Measurements from ENCODE around the gene TNIK. TPM values are rescaled to one million over a fixed set of nuclear protein-coding genes. Genes with fewer than 3 reads are reported as not detected.
"Not testable (repeated sequence)": the region's sequence is repeated elsewhere in the genome, so short reads cannot be mapped to it uniquely, and the experiment has no call there.

TNIK gene
- total RNA-seq, 1 donor from 2014 or later: 1.1 TPM

DNA sequence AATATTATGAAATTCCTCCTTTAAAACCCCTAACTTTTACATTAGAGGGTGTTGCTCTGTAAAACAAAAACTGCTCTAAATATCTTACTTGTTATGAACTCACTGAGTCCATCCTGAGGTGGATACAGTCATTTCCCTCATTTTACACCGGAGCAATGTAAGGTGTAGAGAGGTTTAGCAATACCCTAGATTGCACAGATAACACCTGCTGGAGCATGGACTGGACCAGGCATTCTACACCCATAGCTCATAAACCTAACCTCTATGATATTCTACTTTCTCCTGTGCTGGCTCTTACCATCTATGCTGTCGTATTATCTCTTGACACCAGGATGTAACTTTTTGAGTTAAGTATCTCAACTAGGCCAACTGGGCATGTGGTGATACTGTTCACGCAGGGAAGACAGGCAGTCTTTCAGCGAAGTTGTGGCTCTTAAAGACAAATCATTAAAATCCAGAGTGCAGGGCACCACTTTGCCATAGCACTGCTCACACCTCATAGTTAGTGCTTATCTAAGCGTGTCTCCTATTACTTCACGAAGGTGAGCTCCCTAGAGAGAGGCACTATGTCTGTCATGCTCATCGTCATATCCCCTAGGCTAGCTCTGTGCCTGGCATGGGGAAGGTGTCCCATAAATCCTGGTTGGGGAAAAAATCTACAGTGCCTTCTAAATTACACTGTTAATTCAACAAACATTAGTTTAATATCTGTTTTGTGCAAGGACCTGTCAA, 333.6 kb downstream of the TNIK start:
- TF ChIP-seq, protein P1, sequence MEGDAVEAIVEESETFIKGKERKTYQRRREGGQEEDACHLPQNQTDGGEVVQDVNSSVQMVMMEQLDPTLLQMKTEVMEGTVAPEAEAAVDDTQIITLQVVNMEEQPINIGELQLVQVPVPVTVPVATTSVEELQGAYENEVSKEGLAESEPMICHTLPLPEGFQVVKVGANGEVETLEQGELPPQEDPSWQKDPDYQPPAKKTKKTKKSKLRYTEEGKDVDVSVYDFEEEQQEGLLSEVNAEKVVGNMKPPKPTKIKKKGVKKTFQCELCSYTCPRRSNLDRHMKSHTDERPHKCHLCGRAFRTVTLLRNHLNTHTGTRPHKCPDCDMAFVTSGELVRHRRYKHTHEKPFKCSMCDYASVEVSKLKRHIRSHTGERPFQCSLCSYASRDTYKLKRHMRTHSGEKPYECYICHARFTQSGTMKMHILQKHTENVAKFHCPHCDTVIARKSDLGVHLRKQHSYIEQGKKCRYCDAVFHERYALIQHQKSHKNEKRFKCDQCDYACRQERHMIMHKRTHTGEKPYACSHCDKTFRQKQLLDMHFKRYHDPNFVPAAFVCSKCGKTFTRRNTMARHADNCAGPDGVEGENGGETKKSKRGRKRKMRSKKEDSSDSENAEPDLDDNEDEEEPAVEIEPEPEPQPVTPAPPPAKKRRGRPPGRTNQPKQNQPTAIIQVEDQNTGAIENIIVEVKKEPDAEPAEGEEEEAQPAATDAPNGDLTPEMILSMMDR (IDR thresholded peaks at IDR 0.05; ENCODE audit: insufficient read depth, low read length, severe bottlenecking): no peak
- Histone ChIP-seq H3K27me3 (ENCODE audit: control insufficient read depth, insufficient read depth, low read length) (no peaks in the 10 kb centered on the region), H3K4me3 (ENCODE audit: low read depth, low read length) (no peak overlapping the region), H3K36me3 (ENCODE audit: control insufficient read depth, insufficient read depth, low read length) (no peaks in the 10 kb centered on the region)
- DNase-seq (ENCODE audit: low read depth): no peak
- no peak for FAIRE-seq

GRCh38 chr3:171125010-171125409, 335.2 kb downstream of the TNIK start:
- no peaks in the 10 kb centered on the region for H3K36me3 ChIP-seq (ENCODE audit: control insufficient read depth, insufficient read depth, low read length)
- FAIRE-seq (no peak), DNase-seq (ENCODE audit: low read depth) (no peak)
- no peak overlapping the region for H3K4me3 ChIP-seq (ENCODE audit: low read depth, low read length)
- no peaks in the 10 kb centered on the region for H3K27me3 ChIP-seq (ENCODE audit: control insufficient read depth, insufficient read depth, low read length)
- TF ChIP-seq, protein P1 (IDR thresholded peaks at IDR 0.05; ENCODE audit: insufficient read depth, low read length, severe bottlenecking): no peak

DNA sequence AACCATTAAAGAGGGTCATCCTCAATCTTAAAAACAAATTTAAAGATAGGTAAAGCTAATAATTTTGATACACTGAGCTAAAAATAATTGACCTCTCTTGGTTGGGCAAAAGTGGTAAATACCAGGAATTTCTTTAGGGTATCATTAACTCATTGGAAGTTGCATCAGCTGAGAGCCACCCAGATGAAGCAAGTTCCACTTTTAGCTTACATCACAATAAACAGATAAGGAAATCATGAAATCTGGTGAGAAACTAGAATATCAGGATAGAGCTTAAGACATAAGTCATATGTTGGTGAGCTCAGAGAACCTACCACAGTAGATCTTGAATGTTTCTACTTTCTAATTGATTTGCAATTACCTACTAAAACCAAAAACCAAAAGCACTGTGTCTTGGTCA, 336.3 kb downstream of the TNIK start:
- H3K27me3 ChIP-seq (ENCODE audit: control insufficient read depth, insufficient read depth, low read length): no peaks in the 10 kb centered on the region
- H3K36me3 ChIP-seq (ENCODE audit: control insufficient read depth, insufficient read depth, low read length): no peaks in the 10 kb centered on the region
- DNase-seq (ENCODE audit: low read depth) (no peak), FAIRE-seq (no peak)
- TF ChIP-seq, protein P1 (IDR thresholded peaks at IDR 0.05; ENCODE audit: insufficient read depth, low read length, severe bottlenecking): no peak
- H3K4me3 ChIP-seq (ENCODE audit: low read depth, low read length): no peak overlapping the region

- Histone ChIP-seq H3K27me3 (ENCODE audit: control insufficient read depth, insufficient read depth, low read length) (no peaks in the 10 kb centered on the region), H3K36me3 (ENCODE audit: control insufficient read depth, insufficient read depth, low read length) (no peaks in the 10 kb centered on the region), H3K4me3 (ENCODE audit: low read depth, low read length) (no peak overlapping the region)
- FAIRE-seq (no peak), DNase-seq (ENCODE audit: low read depth) (no peak)
- TF ChIP-seq, protein P1 (IDR thresholded peaks at IDR 0.05; ENCODE audit: insufficient read depth, low read length, severe bottlenecking): no peak
Observed at GRCh38 chr3:171122861-171123260, 337.3 kb downstream of the TNIK start.

DNA sequence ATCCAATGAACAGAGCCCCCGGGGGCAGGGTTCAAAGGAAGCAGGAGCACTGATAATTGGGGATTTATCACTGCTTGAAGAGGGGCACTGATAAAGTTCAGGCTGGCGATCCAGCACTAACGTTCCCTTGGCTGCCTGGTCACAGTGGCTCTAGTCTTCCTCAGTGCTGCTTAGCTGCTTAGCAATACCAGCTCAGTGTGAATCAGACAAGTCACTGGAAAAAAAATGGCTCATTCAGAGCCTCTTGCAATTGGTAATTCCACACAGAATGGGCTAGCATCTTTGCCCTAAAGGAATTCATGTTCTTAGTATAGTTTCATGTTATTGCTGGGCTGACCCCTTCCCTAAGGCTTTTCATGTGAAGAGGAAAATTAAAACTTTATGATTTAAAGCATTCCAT, 338.0 kb downstream of the TNIK start:
- no peaks in the 10 kb centered on the region for H3K27me3 ChIP-seq (ENCODE audit: control insufficient read depth, insufficient read depth, low read length)
- FAIRE-seq (no peak), DNase-seq (ENCODE audit: low read depth) (peak; percentile 21)
- TF ChIP-seq, protein P1 (IDR thresholded peaks at IDR 0.05; ENCODE audit: insufficient read depth, low read length, severe bottlenecking): no peak
- H3K36me3 ChIP-seq (ENCODE audit: control insufficient read depth, insufficient read depth, low read length): no peaks in the 10 kb centered on the region
- no peak overlapping the region for H3K4me3 ChIP-seq (ENCODE audit: low read depth, low read length)

GRCh38 chr3:171121801-171122200, 338.4 kb downstream of the TNIK start:
- H3K4me3 ChIP-seq (ENCODE audit: low read depth, low read length): no peak overlapping the region
- no peaks in the 10 kb centered on the region for H3K36me3 ChIP-seq (ENCODE audit: control insufficient read depth, insufficient read depth, low read length)
- TF ChIP-seq, protein P1 (IDR thresholded peaks at IDR 0.05; ENCODE audit: insufficient read depth, low read length, severe bottlenecking): no peak
- FAIRE-seq (no peak), DNase-seq (ENCODE audit: low read depth) (no peak)
- no peaks in the 10 kb centered on the region for H3K27me3 ChIP-seq (ENCODE audit: control insufficient read depth, insufficient read depth, low read length)

GRCh38 chr3:171119402-171119801, 340.8 kb downstream of the TNIK start:
- not testable (repeated sequence) for DNase-seq (ENCODE audit: low read depth); FAIRE-seq; H3K36me3 ChIP-seq (ENCODE audit: control insufficient read depth, insufficient read depth, low read length); H3K4me3 ChIP-seq (ENCODE audit: low read depth, low read length); H3K27me3 ChIP-seq (ENCODE audit: control insufficient read depth, insufficient read depth, low read length)

DNA sequence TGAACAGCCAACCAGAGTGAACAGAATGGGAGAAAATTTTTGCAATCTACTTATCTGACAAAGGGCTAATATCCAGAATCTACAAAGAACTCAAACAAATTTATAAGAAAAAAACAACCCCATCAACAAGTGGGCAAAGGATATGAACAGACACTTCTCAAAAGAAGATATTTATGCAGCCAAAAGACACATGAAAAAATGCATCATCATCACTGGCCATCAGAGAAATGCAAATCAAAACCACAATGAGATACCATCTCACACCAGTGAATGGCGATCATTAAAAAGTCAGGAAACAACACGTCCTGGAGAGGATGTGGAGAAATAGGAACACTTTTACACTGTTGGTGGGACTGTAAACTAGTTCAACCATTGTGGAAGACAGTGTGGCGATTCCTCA, 341.2 kb downstream of the TNIK start:
- H3K27me3 ChIP-seq (ENCODE audit: control insufficient read depth, insufficient read depth, low read length); H3K36me3 ChIP-seq (ENCODE audit: control insufficient read depth, insufficient read depth, low read length); FAIRE-seq; DNase-seq (ENCODE audit: low read depth); H3K4me3 ChIP-seq (ENCODE audit: low read depth, low read length): not testable (repeated sequence)
